Measurements from ENCODE around the gene TRAF1. TPM values are rescaled to one million over a fixed set of nuclear protein-coding genes. Genes with fewer than 3 reads are reported as not detected.

TRAF1 gene
- total and polyA plus RNA-seq, 4 donors, result 0.38 to 2.6 (median 0.71) TPM

DNA sequence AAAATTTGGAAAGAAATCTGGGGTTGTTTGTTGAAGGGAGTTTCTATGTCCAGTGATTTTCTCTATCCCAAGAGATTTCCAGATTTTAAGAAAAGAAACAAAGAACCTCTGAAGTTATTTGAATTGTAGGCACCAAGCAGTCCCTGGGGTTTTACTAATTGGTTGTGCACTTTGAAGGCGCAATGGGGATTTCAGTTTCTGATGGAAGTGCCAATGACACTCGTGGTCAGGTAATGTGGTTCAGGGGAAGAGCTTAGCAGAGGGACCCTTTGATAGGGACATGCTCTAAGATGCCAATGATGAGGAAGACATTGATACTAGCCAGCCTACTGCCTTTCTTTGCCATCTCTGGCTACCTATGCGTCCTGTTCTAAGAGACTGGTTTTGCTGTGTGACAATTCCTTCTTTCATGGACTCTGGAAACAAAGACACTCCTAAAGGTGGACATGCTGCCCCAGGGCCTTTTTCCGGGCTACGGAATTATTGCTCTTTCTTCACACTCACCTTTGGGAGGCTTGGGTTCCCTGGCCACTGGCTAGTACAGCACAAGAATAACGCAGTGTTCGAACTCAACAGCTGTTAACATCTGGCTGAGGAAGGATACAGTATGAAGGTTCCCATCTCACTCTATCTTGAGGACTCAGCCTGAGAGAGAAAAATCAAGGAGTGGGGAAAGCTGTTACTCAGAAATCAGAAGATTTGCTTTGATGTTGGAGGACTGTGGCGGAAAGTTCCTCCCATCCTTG lies 6.9 kb upstream of the TRAF1 start:
- no peak overlapping the region for H3K27ac ChIP-seq (ENCODE audit: low read depth in 1 of 2, low read length in 2 of 2)

More for the DNA sequence above, 6.9 kb upstream of the TRAF1 start:
- Histone ChIP-seq H3K9me3 (ENCODE audit: control insufficient read depth in 4 of 4, low read length in 3 of 4) (no peaks in the 10 kb centered on the region), H3K4me1 (ENCODE audit: control insufficient read depth in 4 of 4, insufficient read depth in 4 of 4, low read length in 3 of 4) (peaks cover 5 to 39% (median 22%) of the 10 kb centered on the region in 4 donors), H3K36me3 (ENCODE audit: control insufficient read depth in 4 of 4, insufficient read depth in 3 of 4, low read depth in 1 of 4, low read length in 3 of 4) (no peaks in the 10 kb centered on the region), H3K27me3 (ENCODE audit: control insufficient read depth in 4 of 4, insufficient read depth in 4 of 4, low read length in 3 of 4) (no peaks in the 10 kb centered on the region), H3K4me3 (ENCODE audit: low read depth in 1 of 3, low read length in 3 of 3) (no peak overlapping the region), H3K9ac (ENCODE audit: low read depth in 1 of 2, low read length in 2 of 2) (no peak overlapping the region)
- 92% methylated on average over 8 of the region's 8 CpGs for WGBS
- TF ChIP-seq, protein P1, sequence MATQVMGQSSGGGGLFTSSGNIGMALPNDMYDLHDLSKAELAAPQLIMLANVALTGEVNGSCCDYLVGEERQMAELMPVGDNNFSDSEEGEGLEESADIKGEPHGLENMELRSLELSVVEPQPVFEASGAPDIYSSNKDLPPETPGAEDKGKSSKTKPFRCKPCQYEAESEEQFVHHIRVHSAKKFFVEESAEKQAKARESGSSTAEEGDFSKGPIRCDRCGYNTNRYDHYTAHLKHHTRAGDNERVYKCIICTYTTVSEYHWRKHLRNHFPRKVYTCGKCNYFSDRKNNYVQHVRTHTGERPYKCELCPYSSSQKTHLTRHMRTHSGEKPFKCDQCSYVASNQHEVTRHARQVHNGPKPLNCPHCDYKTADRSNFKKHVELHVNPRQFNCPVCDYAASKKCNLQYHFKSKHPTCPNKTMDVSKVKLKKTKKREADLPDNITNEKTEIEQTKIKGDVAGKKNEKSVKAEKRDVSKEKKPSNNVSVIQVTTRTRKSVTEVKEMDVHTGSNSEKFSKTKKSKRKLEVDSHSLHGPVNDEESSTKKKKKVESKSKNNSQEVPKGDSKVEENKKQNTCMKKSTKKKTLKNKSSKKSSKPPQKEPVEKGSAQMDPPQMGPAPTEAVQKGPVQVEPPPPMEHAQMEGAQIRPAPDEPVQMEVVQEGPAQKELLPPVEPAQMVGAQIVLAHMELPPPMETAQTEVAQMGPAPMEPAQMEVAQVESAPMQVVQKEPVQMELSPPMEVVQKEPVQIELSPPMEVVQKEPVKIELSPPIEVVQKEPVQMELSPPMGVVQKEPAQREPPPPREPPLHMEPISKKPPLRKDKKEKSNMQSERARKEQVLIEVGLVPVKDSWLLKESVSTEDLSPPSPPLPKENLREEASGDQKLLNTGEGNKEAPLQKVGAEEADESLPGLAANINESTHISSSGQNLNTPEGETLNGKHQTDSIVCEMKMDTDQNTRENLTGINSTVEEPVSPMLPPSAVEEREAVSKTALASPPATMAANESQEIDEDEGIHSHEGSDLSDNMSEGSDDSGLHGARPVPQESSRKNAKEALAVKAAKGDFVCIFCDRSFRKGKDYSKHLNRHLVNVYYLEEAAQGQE (IDR thresholded peaks at IDR 0.05), result no peak
- TF ChIP-seq RXRA (IDR thresholded peaks at IDR 0.05), result no peak
- TF ChIP-seq SP1 (IDR thresholded peaks at IDR 0.05), result no peak
- TF ChIP-seq, protein P2, sequence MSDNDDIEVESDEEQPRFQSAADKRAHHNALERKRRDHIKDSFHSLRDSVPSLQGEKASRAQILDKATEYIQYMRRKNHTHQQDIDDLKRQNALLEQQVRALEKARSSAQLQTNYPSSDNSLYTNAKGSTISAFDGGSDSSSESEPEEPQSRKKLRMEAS (IDR thresholded peaks at IDR 0.05), result no peak
- no peak for TF ChIP-seq GABPA (IDR thresholded peaks at IDR 0.05 in 1 of 2, conservative IDR thresholded peaks at IDR 0.05 in 1 of 2)
- TF ChIP-seq, protein P3, sequence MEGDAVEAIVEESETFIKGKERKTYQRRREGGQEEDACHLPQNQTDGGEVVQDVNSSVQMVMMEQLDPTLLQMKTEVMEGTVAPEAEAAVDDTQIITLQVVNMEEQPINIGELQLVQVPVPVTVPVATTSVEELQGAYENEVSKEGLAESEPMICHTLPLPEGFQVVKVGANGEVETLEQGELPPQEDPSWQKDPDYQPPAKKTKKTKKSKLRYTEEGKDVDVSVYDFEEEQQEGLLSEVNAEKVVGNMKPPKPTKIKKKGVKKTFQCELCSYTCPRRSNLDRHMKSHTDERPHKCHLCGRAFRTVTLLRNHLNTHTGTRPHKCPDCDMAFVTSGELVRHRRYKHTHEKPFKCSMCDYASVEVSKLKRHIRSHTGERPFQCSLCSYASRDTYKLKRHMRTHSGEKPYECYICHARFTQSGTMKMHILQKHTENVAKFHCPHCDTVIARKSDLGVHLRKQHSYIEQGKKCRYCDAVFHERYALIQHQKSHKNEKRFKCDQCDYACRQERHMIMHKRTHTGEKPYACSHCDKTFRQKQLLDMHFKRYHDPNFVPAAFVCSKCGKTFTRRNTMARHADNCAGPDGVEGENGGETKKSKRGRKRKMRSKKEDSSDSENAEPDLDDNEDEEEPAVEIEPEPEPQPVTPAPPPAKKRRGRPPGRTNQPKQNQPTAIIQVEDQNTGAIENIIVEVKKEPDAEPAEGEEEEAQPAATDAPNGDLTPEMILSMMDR (IDR thresholded peaks at IDR 0.05; ENCODE audit: low read depth, low read length, missing input control), result no peak
- TF ChIP-seq RAD21 (IDR thresholded peaks at IDR 0.05), result no peak
- TF ChIP-seq YY1 (IDR thresholded peaks at IDR 0.05), result no peak
- TF ChIP-seq HNF4G (IDR thresholded peaks at IDR 0.05), result no peak
- TF ChIP-seq, protein P4, sequence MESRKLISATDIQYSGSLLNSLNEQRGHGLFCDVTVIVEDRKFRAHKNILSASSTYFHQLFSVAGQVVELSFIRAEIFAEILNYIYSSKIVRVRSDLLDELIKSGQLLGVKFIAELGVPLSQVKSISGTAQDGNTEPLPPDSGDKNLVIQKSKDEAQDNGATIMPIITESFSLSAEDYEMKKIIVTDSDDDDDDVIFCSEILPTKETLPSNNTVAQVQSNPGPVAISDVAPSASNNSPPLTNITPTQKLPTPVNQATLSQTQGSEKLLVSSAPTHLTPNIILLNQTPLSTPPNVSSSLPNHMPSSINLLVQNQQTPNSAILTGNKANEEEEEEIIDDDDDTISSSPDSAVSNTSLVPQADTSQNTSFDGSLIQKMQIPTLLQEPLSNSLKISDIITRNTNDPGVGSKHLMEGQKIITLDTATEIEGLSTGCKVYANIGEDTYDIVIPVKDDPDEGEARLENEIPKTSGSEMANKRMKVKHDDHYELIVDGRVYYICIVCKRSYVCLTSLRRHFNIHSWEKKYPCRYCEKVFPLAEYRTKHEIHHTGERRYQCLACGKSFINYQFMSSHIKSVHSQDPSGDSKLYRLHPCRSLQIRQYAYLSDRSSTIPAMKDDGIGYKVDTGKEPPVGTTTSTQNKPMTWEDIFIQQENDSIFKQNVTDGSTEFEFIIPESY (IDR thresholded peaks at IDR 0.05), result no peak
- TF ChIP-seq FOXA1 (IDR thresholded peaks at IDR 0.05), result no peak
- TF ChIP-seq TAF1 (conservative IDR thresholded peaks at IDR 0.05), result no peak
- TF ChIP-seq NR2F2 (IDR thresholded peaks at IDR 0.05), result no peak
- TF ChIP-seq HNF4A (conservative IDR thresholded peaks at IDR 0.05), result no peak
- TF ChIP-seq JUND (IDR thresholded peaks at IDR 0.05), result no peak
- TF ChIP-seq EGR1 (IDR thresholded peaks at IDR 0.05; ENCODE audit: low read depth in 2 of 2), result no peak
- no peak for TF ChIP-seq FOXA2 (IDR thresholded peaks at IDR 0.05)
- TF ChIP-seq, protein P5, sequence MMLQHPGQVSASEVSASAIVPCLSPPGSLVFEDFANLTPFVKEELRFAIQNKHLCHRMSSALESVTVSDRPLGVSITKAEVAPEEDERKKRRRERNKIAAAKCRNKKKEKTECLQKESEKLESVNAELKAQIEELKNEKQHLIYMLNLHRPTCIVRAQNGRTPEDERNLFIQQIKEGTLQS (IDR thresholded peaks at IDR 0.05), result no peak
- DNase-seq (ENCODE audit: low spot score), result no peak

Measured in liver (tissue), 9 donors.